HG02938 (cell line): ENCODE measurements around the gene CDKN2A.
"Not testable (repeated sequence)": the region's sequence is repeated elsewhere in the genome, so short reads cannot be mapped to it uniquely, and the experiment has no call there.

Source experiments
- ATAC-seq: cut with Tn5 transposase; IDR thresholded peaks from one replicate; pipeline ENCODE4 v1.9.1; 2021; ENCODE audit warnings: mild to moderate bottlenecking, moderate library complexity; ENCODE audit not compliant: unreplicated experiment

The CDKN2A gene

DNA sequence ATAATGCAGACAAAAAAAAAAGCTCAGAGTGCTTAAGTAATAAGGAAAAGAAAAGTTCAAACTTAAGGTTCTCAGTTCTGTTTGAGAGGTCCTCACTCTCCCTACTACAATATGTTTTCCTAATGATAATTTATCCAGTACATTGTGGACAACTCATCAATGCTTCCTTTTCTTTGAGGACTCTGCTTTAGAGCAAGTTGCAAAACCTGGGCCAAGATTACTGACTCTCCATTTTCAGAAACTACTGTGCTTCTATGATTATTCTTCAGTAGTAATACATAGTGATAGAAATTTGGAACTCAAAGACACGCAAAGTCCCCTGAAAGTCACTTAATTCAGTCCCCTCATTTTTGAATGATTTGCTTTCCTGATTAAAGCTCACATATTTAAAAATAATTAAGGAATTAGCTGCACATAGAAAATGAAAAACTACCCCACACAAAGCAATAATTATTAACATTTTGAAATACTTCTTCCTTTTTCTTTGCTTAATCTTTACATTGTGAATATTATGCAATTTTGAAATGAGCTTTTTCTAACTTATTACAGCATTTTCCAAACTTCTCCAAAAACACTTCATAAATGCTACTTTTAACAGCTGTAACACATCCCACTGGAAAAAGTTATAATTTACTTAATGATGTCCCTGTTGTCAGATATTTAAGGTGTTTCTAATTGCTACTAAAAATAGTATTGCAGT is 11.2 kb downstream of the CDKN2A start:
- no peak for ATAC-seq

DNA sequence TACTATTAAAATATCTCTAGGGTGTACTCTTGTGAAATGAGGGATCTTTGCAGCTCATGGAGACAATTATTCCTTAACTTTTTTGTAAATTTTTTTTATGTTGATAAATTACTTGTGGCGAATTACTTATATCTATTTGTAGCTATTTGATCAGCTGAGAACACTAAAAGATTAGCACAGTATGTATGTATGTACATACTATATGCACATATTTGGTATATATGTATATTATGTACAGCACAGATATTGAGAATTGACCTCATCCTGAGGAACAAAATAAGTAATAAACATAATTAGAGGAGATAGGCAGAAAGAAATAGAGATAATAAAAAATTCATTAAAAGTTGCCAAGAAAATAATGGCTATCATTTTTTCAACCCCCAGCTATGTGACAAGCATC is 11.8 kb downstream of the CDKN2A start:
- ATAC-seq, result no peak

DNA sequence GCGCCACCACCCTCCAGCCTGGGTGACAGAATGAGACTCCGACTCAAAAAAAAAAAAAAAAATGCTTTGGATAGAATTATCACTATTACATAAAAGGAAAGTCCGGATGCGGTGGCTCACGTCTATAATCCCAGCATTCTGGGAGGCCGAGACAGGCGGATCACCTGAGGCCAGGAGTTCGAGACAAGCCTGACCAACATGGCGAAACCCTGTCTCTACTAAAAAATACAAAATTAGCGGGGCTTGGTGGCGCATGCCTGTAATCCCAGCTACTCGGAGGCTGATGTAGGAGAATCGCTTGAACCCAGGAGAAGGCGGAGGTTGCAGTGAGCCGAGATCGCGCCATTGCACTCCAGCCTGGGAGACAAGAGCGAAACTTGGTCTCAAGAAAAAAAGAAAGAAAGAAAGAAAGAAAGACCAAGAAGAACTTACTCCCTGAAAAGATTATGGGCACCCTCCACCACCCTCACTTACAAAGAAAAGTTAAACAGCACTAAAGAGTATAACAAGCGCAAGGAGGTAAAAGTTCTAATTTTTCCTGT is 17.8 kb downstream of the CDKN2A start:
- ATAC-seq, result no peak

DNA sequence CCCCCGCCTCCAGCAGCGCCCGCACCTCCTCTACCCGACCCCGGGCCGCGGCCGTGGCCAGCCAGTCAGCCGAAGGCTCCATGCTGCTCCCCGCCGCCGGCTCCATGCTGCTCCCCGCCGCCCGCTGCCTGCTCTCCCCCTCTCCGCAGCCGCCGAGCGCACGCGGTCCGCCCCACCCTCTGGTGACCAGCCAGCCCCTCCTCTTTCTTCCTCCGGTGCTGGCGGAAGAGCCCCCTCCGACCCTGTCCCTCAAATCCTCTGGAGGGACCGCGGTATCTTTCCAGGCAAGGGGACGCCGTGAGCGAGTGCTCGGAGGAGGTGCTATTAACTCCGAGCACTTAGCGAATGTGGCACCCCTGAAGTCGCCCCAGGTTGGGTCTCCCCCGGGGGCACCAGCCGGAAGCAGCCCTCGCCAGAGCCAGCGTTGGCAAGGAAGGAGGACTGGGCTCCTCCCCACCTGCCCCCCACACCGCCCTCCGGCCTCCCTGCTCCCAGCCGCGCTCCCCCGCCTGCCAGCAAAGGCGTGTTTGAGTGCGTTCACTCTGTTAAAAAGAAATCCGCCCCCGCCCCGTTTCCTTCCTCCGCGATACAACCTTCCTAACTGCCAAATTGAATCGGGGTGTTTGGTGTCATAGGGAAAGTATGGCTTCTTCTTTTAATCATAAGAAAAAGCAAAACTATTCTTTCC is 19.3 kb downstream of the CDKN2A start:
- ATAC-seq, result peak; percentile 53

DNA sequence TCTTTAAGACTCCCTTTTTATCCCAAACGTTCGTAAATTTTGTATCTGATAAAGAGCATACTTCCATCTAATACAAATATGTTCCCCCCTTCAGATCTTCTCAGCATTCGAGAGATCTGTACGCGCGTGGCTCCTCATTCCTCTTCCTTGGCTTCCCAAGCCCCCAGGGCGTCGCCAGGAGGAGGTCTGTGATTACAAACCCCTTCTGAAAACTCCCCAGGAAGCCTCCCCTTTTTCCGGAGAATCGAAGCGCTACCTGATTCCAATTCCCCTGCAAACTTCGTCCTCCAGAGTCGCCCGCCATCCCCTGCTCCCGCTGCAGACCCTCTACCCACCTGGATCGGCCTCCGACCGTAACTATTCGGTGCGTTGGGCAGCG is 19.9 kb downstream of the CDKN2A start:
- no peak for ATAC-seq

DNA sequence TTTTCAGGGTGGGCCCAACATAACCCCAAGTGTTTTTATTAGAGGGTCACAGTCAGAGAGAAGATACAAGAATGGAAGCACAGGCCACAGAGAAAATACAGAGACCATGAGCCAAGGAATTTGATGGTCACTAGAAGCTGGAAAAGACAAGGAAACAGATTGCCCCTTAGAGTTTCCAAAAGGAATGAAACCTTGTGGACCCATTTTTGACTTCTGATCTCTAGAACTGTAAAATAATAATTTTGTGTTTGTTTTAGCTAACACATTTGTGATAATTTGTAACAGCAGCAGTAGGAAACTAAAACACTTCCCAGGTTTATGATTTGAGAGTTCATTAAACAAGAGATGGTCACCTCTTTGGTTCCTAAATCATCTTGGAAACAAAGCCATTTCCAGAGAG is 21.8 kb downstream of the CDKN2A start:
- ATAC-seq, result no peak

DNA sequence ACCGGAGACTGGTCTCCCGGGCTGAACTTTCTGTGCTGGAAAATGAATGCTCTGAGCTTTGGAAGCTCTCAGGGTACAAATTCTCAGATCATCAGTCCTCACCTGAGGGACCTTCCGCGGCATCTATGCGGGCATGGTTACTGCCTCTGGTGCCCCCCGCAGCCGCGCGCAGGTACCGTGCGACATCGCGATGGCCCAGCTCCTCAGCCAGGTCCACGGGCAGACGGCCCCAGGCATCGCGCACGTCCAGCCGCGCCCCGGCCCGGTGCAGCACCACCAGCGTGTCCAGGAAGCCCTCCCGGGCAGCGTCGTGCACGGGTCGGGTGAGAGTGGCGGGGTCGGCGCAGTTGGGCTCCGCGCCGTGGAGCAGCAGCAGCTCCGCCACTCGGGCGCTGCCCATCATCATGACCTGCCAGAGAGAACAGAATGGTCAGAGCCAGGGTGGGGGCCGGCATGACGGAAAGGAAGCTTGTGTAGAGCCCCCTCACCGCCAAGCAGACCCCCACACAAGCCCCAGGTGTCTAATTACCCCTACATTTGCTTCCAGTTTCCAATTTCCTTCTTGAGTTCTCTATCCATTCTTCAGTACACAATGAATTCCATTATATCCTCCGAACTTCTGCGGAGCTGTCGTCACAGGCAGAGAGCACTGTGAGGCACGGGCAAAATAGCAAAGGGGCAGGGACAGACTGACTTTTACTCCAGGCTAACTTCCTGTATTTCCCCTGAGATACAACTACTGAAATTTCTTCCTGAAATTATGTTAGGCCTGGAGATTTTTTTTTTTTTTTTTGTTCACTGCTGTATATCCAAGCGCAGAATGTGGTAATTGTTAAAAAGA is 23.2 kb downstream of the CDKN2A start:
- ATAC-seq, result no peak

DNA sequence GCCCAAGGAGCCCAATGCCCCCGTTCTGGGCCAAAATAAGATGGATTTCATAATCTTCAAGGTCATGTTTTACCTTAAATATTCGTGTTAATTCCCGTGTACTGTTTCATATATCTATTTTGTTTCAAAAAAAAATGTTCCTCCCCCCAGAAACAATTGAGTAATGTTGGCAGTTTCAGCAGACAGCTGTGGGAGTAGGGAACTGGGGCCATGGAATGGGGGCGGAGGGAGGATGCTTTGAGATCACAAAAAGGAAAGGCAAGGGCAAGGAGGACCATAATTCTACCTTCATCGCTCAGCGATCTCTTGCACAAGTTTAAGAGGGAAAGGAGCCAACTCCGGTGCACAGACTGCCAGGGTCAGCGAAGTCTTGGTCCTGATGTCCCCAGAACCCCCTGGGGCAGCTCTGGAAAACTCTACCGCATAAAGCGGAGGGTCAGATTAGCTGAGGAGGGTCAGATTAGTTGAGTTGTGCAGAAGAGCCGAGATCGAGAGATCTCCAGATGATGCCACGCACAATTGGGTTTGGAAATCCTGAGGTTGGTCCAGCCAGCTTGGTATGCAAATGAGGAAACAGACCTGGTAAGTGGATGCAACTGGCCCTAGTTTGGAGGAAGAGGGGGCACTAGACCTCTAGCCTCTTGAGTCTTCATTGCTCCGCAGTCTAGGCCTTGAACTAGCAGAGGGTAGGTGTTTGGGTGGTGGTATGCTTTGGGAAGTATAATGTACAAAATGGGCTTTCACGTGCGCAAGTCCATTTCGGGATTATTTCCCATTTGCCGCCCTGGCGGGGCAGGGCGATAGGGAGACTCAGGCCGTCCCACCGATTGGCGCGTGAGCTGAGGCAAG is 24.0 kb downstream of the CDKN2A start:
- no peak for ATAC-seq

DNA sequence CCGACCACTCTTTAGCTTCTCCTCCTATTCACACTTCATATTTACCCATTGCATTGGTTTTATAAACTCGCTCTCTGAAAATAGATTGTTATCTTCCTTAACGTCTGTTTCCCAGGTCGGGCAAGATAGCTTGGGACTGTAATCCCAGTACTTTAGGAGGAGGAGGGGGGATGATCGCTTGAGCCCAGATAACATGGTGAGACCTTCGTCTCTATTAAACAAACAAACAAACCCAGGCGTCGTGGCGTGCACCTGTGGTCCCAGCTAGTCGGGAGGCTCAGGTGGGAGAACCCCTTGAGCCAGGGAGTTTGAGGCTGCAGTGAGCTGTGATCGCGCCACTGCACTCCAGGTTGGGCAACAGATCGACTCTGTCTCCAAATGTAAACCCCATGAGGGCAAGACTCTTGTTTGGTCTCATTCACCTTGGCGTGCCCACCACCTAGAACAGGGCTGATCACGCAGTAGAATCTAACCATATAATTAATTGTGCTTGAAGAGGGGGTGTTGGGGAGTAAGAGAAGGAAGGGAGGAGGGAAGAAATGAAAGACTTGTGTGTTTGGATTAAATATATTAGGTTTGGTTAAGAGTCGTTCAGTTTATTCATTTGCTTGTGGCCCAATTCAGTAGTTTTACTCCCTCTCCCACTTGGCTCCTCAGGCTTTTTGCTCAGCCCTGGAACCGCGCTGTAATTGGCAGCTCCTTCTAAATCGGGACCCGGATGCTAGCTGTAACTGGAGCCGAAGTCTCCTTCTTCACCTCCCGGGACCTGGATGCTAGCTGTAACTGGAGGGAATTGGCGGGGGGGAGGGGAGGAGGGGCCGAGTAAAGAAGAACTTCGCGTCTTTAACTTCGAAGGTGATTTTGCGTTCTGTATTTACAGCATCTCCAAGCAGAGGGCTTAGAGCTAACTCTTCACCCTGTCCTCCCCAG is 24.9 kb downstream of the CDKN2A start:
- no peak for ATAC-seq

DNA sequence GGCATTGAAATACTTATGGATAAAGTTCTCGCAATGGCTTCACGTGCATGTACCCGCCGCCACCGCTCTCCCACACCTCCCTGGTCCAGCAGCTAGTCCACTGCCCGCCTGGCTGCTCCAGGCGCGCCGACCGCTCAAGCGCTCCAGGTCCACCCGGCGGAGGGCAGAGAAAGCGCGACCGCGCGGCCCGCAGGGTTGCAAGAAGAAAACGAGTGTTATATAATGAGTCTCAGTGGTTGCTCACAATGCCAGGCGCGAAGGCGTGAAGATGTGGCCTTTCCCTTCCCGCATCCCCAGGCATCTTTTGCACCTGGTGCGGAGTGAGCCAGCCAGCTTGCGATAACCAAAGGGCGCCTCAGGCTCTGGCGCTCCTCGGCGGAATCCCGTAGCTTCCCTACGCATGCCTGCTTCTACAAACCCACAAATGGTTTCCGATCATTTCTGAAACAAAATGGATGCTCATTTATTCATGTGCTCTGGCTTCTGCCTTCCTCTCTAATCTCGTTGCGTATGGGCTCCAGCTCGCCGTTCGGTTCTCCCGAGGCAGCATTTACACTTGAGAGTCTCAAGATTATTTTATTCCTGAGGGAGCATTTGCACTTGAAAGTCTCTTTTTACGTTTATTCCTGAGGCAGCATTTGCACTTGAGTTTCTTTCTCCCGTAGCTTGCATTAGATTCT is 25.7 kb downstream of the CDKN2A start:
- no peak for ATAC-seq

DNA sequence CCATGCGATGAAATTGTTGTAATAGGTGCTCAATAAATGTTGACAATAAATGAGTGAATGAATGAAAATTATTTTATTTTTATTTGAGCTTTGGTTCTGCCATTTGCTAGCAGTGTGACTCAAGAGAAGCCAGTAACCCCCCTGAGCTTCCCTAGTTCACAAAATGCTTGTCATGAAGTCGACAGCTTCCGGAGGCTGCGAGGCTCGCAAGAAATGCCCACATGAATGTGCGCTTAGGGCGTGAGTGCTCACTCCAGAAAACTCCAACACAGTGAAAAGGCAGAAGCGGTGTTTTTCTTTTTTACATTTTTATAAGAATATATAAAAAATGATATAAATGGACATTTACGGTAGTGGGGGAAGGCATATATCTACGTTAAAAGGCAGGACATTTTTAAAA is 26.5 kb downstream of the CDKN2A start:
- ATAC-seq, result no peak

DNA sequence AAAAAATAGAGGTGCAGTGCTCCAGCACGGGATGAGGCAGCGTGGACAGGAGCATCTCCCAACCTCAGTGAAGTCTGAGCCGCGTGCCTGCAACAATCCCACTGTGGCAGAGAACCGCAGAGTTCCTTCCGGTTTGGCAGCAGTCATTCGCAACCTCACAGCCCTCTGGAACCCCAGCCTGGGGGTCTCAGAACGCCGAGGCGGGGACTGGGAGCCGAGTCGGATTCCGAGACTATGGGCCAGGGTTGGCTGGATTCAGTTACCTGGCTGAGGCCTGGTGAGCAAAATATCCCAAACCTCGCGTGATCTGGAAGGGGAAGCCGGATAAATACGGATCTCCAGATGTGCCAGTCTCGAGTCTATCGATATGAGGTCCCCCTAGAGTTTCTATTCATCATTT is 27.0 kb downstream of the CDKN2A start:
- ATAC-seq, result no peak

DNA sequence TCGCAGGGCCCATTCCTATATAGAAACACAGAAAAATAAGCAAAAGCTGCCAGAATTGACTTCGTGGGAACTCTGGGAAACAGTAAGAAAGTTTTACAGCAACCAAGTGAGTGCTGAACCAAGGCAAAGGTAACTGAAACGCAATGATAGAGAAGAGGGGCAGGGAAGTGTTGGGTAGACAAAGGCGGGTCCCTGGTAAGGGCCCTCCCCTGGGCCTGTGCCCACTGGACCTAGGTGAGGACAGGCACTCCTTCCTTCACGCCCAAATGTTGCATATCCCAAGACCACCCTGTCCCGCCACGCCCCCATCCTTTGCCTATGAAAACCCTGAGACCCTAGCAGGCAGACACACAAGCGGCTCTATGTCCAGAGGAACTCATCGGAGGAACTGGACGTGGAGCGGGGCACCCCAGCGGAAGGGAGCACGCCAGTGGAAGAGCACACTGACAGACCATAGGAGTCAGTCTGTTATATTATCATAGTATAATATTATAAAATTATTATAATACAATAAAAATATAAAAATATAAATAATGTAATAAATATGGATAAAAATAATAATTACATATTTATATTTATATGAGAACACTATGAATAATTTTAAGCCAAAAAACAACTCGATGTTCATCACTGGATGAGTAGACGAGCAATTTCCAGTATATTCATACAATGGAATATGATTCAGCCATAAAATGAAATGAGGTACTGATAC is 27.9 kb downstream of the CDKN2A start:
- ATAC-seq, result no peak

DNA sequence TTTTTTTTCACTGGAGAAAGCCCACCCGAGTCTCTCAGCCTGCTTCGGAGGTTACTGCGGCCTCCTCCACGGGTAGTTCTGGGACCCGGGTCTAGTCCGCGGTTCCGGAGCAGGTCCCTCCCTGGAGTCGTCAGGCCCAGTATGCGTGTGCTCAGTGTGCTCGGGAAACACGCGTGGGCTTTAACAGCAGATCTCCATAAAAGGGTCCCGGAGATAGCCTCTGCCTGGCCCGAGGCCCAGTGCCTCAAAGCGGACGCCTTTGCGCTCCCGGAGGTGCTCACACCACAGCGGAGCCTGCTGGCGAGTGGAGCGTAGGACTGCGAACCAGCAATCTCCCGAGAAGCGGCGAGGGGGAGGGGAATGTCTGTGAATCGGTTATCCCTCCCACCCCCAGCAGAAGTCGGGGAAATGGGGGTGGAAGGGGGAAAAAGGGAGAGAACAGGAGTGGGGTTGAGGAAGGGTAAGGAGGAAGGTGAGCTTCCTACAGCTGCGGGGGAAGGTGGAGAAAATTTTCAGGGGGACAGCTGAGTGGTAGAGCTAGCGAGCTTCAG is 28.7 kb downstream of the CDKN2A start:
- peak; percentile 71 for ATAC-seq

DNA sequence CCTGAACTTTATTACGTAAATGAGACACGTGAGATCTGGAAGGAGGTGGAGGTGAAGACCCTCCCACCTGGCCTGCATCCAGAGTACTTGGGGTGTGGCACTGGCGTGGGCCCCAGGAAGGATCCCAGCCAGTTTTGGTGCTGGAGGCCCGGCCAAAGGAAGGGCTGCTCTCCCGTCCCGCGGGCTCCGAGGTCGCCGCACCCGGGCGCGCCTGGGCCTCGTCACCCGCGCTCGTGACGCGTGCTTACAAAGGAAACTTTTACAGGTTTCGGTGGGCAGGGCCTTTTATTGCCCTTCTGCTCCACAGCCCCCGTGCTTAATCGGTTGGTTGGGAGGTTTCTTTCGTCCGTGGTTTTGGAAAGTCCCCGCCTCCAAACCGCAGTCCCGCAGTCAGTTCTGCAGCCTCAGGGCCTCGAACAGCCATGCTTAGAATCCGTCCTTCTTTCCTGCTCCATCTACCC is 29.2 kb downstream of the CDKN2A start:
- ATAC-seq, result peak; percentile 65

DNA sequence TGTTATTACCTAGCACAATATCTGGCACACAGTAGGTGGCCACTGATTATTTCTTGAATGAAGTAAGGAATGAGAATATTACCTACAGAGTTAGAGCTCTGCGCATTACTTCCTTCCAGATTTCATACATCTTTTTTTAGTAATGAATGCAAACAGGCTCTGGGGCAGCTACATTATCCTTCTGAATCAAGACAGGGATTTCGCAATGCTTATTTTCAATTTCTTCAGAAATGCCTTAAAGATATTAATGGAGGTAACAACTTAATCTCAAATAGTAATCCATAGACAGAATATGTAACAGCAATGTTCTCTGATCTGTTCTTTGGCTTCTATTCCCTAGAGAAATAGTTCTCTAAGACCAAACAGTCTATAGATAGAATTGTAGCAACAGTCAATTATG is 32.6 kb downstream of the CDKN2A start:
- no peak for ATAC-seq

DNA sequence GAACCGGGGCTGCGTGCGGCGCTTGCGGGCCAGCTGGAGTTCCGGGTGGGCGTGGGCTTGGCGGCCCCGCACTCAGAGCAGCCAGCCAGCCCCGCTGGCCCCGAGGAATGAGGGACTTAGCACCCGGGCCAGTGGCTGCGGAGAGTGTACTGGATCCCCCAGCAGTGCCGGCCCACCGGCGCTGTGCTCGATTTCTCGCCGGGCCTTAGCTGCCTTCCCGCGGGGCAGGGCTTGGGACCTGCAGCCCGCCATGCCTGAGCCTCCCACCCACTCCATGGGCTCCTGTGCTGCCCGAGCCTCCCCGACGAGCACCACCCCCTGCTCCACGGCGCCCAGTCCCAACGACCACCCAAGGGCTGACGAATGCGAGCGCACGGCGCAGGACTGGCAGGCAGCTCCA is 34.9 kb downstream of the CDKN2A start:
- ATAC-seq, result not testable (repeated sequence)

DNA sequence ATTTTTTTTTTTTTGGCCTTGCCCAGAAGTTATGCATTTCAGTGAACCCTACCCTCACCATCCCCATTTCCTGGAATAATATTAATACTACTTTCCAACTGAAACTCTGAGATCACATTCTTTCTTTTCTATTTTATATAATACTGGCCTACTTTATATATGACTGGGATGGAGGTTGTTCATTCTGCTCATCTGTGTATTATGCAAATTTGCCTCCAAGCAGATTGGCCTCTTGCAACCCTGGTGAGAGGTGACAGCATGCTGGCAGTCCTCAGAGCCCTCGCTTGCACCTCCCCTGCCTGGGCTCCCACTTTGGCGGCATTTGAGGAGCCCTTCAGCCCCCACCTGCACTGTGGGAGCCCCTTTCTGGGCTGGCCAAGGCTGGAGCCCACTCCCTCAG is 35.4 kb downstream of the CDKN2A start:
- ATAC-seq, result no peak
